ENCODE measurements around the gene IFITM2. TPM values are rescaled to one million over a fixed set of nuclear protein-coding genes. Genes with fewer than 3 reads are reported as not detected.

Gene IFITM2
- total RNA-seq, 1 experiment from 2014 or later, result 421 TPM

- no peak overlapping the region for H4K91ac ChIP-seq (ENCODE audit: insufficient read length, low read depth, low read length)
- H4K20me1 ChIP-seq (ENCODE audit: control insufficient read depth, insufficient read depth, insufficient read length), result no peaks in the 10 kb centered on the region
- no peaks in the 10 kb centered on the region for H3K36me3 Mint-ChIP-seq (ENCODE audit: insufficient read depth in 1 of 3, low read depth in 3 of 3)
- H3K27ac Mint-ChIP-seq, result peak overlapping the region in 2 of 3 experiments; percentile 93 to 99; a peak in 2 of 7 replicates
- DNase-seq, result no peak
- no peaks in the 10 kb centered on the region for H3K23me2 ChIP-seq (ENCODE audit: insufficient read length, low read depth, low read length, poor library complexity, severe bottlenecking)
- H2BK15ac ChIP-seq (ENCODE audit: low read depth, low read length), result no peak overlapping the region
- H3K4me1 ChIP-seq (ENCODE audit: insufficient read depth, low read length), result peaks cover 12% of the 10 kb centered on the region
- no peaks in the 10 kb centered on the region for H3K27me3 Mint-ChIP-seq (ENCODE audit: low read depth)
- H3K9me3 ChIP-seq (ENCODE audit: control insufficient read depth, low read depth, low read length), result no peaks in the 10 kb centered on the region
- H2AFZ ChIP-seq (ENCODE audit: low read length), result no peak overlapping the region
- H3K23ac ChIP-seq (ENCODE audit: insufficient read length, low read depth, low read length), result no peak overlapping the region
- H2BK12ac ChIP-seq (ENCODE audit: insufficient read length, low read depth, low read length), result no peak overlapping the region
- H3K18ac ChIP-seq (ENCODE audit: insufficient read length, low read depth, low read length), result no peak overlapping the region
- H3K9me3 Mint-ChIP-seq, result peaks cover 0 to 2% of the 10 kb centered on the region in 2 experiments; a peak in 2 of 5 replicates
- no peaks in the 10 kb centered on the region for H3K27me3 ChIP-seq (ENCODE audit: insufficient read depth, low read length)
- H2BK20ac ChIP-seq (ENCODE audit: low read depth, low read length, poor library complexity, severe bottlenecking), result no peak overlapping the region
- H3K4me2 ChIP-seq (ENCODE audit: insufficient read depth, insufficient read length, low read length), result no peak overlapping the region
- TF ChIP-seq, protein P1, sequence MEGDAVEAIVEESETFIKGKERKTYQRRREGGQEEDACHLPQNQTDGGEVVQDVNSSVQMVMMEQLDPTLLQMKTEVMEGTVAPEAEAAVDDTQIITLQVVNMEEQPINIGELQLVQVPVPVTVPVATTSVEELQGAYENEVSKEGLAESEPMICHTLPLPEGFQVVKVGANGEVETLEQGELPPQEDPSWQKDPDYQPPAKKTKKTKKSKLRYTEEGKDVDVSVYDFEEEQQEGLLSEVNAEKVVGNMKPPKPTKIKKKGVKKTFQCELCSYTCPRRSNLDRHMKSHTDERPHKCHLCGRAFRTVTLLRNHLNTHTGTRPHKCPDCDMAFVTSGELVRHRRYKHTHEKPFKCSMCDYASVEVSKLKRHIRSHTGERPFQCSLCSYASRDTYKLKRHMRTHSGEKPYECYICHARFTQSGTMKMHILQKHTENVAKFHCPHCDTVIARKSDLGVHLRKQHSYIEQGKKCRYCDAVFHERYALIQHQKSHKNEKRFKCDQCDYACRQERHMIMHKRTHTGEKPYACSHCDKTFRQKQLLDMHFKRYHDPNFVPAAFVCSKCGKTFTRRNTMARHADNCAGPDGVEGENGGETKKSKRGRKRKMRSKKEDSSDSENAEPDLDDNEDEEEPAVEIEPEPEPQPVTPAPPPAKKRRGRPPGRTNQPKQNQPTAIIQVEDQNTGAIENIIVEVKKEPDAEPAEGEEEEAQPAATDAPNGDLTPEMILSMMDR (conservative IDR thresholded peaks at IDR 0.05), result no peak
- H3K79me1 ChIP-seq (ENCODE audit: insufficient read depth, low read depth, low read length, poor library complexity, severe bottlenecking), result no peaks in the 10 kb centered on the region
- no peak overlapping the region for H4K5ac ChIP-seq (ENCODE audit: insufficient read length, low read depth, low read length)
- peaks cover 40 to 44% of the 10 kb centered on the region in 2 experiments for H3K4me1 Mint-ChIP-seq
- H2BK5ac ChIP-seq (ENCODE audit: insufficient read length, low read length), result no peak overlapping the region
- H3K14ac ChIP-seq (ENCODE audit: insufficient read depth, low read length), result no peak overlapping the region
- H3K27ac ChIP-seq (ENCODE audit: insufficient read length, low read depth, low read length), result no peak overlapping the region
- no peak overlapping the region for H2BK120ac ChIP-seq (ENCODE audit: low read depth, low read length, poor library complexity, severe bottlenecking)
- no peak overlapping the region for H2AK5ac ChIP-seq (ENCODE audit: insufficient read length, low read length)
- no peak overlapping the region for H4K8ac ChIP-seq (replicated peaks; ENCODE audit: insufficient read length, low read depth, low read length)
- H3K4me3 Mint-ChIP-seq, result no peak overlapping the region
- H3K4ac ChIP-seq (ENCODE audit: low read depth, low read length), result no peak overlapping the region
- H3K79me2 ChIP-seq (ENCODE audit: insufficient read depth, low read length), result no peaks in the 10 kb centered on the region
- WGBS (ENCODE audit: extremely low coverage, insufficient read length, low lambda C conversion rate), result no CpG with 5 or more reads among the region's 2 CpGs
- H3K56ac ChIP-seq (ENCODE audit: insufficient read length, low read depth, low read length), result no peak overlapping the region
- H3K9ac ChIP-seq (ENCODE audit: extremely low read depth, insufficient read length, low read length), result no peak overlapping the region
- no peak overlapping the region for H3T11ph ChIP-seq (ENCODE audit: low read length)
Observed at GRCh38 chr11:339963-340362, 32.3 kb downstream of the IFITM2 start.
